Ureter (tissue), 1 donor: ENCODE data around the gene HELZ2. TPM values are rescaled to one million over a fixed set of nuclear protein-coding genes. Genes with fewer than 3 reads are reported as not detected.
"Not testable (repeated sequence)": the region's sequence is repeated elsewhere in the genome, so short reads cannot be mapped to it uniquely, and the experiment has no call there.

ENCODE experiments used
- DNase-seq: peaks from one replicate; pipeline ENCODE4 v3.0.0-alpha.2; 2020; ENCODE audit warnings: low spot score
- total RNA-seq: library from RNA; stranded (reverse); gene quantifications from one replicate; pipeline ENCODE4 v1.2.4, GENCODE V29; 2023
- donor health status: DM: yes; HTN: yes; CAD: no.

HELZ2 gene
- total RNA-seq, 1 donor from 2014 or later = 35.6 TPM

DNA sequence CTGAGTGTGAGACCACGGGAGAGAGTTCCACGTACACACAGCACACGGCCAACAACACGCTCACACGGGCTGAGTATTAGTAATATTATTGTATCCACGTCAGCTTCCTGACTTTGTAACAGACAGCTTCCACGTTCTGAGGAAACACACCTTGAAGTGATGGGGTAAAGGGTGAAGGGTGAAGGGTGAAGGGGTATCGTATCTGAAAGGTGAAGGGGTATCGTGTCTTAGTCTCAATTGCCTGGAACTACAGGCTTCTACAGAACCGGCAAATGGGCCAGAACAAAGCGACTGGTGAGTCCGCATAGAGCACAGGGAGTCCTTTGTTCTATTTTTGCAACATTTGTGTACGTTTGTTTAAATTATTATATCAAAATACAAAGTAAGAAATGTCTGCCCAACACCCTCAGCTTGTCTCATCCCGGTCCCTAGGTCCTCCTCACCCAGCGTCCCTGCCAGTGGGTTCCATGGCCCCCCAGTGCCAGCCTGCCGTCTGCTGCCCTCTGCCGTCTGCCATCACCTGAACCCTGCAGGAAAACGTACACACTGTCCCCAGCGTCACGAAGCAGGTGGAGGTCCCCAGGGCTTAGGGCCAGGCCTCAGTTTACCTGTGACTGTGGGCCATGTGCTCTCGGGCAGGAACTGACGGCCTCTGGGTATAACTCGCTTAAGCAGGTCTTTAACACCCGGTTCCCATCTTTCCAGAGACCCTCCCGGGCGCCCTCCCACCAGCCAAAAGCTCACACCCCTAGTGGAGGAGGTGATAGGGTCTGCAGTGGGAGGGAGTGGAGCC is 4.4 kb upstream of the HELZ2 start:
- DNase-seq = no peak

DNA sequence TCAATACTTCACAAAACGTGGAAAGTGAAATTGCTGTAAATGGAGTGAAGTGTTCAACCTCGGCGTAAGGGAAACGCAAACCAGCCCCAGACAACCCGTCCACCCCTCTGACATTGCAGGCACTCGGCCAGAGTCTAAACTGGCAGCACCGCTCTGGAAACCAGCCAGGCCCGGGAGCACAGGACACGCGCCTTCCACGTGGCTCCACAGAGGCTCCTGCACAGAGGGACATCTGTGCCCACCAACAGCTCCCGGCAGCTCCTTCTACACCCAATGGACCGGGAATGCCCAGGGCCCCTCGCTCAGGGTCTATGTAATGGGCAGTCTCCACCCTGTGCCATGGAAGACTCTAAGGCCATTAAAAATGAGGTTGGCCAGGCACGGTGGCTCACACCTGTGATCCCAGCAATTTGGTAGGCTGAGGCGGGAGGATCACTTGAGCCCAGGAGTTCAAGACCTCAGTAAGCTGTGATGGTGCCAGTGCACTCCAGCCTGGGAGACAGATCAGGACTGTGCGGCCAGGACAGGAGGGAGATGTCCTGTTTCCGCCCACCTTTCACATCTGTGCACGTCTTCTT is 3.4 kb upstream of the HELZ2 start:
- DNase-seq = no peak

DNA sequence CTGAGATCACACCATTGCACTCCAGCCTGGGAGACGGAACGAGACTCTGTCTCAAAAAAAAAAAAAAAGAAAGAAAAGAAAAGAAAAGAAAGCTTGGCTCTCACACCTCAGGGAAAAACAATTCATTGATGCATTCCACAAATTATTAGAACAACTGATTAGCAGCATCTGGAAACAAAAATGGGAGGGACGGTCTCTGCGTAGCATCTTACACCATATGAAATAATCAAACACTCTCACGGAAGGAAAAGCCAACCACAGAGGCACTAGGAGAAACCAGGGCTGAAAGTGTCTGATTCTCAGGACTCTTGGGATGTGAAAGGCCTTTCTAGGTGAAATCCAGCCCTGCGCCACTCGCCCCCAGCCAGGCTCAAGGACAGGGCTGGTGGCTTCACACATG is 2.3 kb upstream of the HELZ2 start:
- no peak for DNase-seq

DNA sequence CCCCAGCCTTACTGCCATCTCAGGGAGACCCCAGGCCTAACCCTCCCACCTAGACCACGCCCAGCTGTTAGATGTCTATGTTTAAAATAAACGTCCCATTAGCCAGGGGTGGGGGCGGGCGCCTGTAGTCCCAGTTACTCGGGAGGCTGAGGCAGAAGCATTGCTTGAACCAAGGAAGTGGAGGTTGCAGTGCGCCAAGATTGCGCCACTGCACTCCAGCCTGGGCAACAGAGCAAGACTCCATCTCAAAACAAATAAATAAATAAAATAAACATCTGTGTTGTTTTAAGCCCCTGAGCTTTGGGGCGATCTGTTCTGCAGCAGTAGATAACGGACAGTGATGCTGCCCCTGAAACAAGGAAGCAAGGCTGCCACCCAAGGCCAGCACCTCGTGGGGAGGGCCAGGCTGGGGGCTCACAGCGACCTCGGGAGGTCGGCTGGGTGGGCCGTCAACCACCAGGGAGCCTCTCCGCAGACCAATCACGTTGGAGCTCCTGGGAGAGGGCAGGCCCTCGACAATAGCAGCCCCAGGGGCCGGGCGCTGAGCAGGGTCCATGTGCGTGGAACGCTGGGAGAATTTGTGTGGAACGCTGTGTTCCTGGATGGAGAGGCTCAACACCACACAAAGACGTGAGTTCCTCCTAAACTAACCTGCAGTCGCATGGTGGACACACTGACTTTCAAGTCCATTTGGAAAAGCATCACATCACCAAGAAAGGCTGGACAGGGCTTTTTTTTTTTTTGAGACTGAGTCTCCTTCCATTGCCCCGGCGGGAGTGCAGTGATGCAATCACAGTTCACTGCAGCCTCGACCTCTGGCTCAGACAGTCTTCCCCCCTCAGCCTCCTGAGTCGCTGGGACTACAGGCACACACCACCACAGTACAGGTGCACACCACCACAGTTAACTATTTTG is 1.0 kb upstream of the HELZ2 start:
- no peak for DNase-seq

DNA sequence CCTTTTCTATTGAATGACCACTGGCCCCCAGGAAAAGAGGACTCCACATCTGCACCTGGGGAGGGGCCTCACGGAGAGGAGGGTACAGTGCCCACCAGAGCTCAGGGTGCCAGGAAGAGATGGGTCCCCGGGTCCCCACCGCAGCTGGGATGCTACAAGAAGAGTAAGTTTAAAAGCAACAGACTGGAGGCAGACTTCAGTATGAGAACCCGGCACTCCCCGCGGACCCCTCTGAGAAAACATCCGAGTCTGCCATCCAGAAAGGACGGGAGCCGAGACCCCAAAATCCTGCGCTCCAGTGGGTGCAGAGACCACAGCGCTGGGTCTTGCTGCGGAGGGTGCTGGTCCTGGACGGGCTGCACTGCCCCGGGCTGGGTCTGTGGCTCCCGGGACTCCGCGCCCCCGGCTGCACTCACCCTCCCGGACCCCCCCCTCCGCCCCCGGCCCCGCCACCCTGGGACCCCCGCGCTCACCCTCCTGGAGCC is 350 bp downstream of the HELZ2 start:
- no peak for DNase-seq

DNA sequence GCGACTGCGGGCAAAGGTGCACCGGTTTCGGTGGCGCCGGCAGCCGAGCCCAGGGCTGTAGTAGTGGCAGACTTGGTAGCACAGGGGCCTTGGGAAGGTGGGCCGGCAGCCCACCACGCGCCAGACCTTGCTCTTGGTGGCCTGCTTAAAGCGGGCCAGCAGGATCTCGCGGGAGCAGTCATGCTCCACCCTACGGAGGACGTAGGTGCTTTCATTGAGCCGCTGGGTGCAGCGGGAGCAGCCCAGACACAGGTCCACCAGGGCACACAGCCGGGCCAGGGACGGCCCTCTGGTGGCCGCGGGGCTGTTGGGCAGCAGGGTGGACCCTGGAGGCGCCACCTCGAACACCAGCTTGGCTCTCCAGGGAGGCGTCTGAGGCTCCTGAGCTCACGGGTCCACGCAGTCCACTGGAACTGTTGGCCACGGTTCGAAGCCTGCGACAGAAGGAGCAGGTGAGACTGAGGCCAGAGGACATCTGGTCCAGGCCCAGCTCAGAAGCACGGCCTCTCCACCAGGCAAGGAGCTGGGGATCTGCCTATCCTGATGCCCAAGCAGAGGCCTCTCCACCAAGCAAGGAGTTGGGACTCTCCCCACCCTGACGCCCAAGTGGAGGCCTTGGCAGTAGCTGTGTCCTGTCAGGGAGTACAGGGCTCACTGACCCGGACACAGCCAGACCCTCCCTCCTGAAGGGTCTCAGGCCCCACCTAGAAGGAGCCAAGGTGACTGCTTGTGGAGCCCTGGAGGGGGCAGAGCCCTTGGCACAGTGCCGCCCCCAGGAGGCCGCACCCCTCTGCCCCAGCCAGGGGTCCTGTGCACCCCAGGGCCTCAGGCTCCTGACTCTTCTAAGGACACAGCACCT is 1.0 kb downstream of the HELZ2 start:
- DNase-seq = no peak

DNA sequence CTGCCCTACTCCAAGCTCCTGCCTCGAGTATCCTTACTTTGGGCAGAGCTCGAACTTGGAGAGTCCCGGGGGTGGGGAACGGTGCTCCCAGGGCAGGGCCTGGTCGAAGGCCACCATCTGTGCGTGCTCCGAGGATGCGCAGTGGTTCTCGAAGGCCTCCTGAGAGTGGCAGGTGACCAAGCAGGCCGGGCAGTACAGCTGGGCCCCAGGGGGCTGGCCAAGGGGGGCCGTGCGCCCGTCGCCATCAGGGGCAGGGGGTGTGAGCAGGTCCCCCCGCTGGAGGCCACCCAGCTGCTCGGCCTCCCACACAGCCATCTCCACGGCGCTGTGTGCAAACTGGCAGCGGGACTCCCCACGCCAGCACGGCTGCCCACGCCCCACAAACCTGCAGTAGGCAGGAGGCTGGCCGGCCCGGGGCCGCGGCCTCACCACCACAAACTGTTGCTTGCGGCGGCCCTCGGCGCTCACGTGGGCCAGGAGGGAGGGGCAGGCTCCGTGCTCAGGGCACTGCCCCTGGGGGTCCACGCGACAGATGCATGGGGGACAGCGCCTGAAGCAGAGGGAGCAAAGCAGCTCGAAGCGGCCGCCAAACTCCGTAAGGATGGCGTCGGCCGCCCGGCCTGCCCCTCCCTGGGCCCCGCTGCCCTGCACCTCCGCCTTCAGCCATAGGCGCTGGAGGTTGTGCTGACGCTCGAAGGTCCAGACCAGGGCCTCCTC is 1.8 kb downstream of the HELZ2 start:
- no peak for DNase-seq

DNA sequence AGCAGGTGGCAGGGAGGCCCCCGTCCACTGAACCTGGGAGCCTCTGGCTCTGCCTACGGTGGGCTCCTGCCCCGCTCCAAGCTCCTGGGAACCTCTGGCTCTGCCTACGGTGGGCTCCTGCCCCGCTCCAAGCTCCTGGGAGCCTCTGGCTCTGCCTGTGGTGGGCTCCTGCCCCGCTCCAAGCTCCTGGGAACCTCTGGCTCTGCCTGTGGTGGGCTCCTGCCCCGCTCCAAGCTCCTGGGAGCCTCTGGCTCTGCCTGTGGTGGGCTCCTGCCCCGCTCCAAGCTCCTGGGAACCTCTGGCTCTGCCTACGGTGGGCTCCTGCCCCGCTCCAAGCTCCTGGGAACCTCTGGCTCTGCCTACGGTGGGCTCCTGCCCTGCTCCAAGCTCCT is 3.0 kb downstream of the HELZ2 start:
- not testable (repeated sequence) for DNase-seq

DNA sequence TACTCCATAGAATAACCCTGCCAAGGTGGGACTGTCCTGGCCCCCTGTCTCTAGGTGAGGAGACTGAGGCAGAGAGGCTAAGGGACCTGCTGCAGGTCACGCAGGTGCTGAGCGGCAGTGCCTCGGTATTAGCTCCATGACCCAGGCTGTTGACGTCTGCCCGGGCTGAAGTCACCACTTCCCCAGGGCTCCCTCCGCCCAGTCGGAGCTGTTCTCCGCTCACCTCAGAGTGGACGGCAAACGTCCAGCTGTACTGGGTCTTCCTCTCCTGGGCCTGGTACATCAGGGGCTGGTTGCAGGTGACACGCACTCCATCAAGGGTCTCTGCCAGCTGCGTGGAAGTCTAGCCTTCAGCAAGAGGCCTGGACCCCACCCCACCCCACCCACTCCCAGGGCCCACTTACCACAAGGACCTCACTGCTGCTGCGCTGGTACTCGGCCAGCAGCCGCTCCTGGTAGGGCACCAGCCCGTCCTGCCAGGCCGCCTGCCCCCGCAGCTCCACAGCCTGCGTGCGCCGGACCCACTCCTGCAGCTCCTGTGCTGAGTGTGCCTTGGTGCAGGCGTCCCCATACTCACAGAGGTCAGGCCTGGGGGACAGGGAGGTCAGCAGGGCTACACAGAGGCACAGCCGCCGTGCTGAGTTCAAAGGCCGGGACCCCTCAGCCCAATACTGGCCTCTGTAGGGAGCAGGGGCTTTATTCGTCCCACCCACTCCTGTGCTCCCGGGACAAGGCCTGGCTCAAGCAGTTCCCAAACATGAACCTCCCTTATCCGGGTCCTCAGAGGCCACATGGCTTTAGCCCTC is 3.6 kb downstream of the HELZ2 start:
- DNase-seq = no peak

DNA sequence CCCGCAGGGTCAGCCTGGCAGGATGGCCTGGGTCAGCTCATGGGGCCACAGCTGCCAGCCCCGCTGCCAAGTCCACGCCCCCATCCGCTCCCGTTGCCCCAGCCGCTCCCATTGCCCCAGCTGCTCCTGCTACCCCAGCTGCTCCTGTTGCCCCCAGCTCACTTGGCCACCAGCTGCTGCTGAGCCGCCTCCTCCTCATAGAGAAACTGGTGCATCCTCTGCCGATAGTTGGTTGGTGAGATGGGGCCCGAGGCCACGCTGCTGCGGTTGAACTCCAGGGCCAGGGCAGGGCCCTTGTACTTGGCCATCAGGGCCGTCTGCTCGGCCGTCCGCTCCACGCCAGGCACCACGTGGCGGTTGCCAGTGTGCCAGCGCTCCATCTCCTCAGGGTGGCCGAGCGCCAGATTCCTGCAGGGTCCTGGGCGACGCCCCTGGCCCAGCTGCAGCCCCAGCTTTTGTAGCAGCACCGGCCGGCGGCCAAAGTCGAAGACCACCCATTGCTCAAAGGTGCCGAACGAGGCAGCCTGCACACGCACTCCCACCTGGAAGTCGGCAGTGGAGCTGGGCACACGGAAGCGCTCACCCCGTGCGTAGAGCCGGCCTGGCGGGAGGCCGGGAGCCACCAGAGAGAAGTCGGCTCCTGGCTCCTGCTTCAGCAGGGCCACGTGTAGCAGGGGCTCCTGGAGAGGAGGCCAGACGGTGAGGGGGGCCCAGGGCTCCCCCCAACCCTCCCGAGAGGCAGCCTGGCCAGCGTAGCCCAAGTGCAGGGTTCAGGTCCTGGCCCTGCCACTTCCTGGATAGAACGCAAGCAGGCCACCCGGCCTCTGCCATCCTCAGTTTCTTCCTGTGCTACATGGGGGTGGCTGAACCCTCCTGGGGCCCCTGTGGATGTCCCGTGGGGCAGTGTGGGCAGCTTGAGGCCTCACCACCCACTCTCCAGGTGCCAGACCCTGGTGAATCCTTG is 4.8 kb downstream of the HELZ2 start:
- no peak for DNase-seq

DNA sequence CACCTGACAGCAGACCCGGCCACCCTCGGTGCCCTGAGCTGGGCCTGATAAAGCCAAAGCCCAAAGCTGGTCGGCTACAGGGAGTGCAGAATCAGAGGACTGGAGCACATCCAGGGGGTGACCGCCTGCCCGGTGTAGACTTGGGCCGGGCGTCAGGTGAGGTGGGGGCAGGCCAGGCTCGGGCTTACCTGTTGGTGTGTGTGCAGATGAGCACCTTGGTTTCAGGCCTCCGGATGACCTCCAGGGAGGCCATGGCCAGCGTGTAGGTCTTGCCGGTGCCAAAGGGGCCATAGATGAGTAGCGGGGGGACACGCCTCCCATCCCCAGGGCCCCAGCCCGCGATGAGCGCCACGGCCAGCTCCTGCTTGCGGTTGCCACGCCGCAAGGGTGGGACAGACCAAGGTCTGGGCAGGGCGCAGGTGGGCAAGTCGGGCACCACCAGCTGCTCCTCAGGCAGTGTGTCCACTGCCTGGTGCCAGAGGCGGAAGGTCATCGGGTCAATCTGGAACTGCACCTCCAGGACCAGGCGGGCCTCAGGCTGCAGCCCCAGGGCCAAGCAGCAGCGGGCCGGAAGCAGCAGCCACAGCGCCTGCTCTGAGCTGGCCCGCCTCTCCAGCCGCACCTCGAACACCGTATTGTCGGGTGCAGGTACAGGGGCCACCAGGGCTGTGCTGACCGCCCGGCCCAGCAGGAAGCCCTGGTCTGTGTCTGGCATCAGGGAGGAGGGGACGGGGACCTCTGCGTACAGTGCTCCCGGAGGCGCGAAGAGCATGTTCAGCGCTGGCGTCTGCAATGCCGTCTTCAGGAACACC is 5.7 kb downstream of the HELZ2 start:
- no peak for DNase-seq

DNA sequence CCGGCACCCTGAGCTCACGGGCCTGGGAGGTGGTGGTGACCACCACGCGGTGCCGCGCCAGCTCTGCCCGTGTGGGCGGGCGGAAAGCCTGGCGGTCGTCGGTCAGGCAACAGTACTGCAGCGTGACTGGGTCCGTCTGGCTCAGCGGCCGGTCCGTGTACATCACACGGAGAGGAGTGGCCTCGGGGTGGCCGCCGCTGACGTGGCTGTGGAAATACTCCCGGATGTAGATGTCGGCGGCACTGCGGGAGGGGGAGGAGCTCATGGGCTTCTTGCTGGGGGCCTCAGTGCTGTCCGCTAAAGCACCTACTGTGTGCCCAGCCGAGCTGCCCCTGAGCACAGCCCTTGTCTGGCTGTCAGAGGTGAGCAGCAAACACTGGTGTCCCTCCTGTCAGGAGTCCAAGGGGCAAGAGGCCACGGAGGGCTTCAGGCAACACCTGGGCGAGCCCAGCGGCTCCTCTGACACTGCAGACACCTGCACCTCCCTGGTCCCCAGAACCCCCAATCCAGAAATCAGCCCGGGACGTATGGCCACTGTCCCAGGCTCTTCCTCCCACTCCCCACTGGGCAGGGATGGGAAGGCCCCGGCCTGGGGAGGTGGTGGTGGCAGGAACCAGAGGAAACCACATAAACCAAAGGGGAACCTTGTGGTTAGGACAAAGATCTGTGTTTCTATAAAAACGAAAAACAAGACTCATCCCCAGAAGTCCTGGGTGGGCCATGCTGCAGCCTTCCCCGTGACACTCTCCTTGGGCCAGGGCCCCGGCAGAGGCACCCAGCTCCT is 6.5 kb downstream of the HELZ2 start:
- DNase-seq = no peak

DNA sequence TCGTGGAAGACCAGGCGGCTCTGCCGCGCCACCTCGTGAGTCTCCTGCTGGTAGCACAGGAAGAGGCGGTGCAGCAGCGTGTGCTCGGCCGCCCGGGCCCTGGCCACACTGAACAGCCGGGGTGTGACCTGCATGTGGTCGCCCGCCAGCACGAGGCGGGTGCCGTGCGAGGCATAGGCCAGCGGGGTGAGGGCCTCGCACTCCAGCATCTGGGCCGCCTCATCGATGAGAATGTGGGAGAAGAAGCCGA is 7.0 kb downstream of the HELZ2 start:
- DNase-seq = no peak

DNA sequence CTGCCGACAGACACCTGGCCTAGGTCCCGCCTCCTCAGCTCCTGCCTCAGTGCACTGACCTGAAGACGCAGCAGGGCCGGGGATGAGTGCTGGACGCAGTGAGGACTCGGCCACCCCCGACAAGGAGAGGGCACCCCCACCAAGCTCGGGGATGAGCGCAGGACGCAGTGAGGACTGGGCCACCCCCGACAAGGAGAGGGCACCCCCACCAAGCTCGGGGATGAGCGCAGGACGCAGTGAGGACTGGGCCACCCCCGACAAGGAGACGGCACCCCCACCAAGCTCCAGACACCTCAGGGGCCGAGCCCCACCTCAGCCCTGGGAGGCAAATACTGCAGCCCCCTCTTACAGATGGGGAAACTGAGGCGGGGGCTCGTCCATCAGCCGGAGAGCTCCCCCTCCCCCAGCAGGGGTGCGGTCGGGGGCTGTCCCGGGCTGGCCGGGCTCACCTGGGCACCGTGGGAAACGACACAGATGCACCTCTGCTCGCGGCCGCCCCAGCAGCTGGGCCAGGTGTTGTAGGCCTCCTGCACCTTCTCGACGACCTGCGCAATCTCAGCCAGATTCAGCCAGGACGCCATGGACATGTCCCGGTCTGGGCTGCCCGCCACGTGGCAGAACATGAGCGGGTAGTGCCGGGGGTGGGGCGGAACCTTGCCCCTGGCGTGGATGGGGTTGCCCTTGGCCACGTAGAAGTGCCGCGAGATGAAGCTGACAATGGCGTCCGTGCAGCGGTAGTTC is 7.5 kb downstream of the HELZ2 start:
- no peak for DNase-seq

DNA sequence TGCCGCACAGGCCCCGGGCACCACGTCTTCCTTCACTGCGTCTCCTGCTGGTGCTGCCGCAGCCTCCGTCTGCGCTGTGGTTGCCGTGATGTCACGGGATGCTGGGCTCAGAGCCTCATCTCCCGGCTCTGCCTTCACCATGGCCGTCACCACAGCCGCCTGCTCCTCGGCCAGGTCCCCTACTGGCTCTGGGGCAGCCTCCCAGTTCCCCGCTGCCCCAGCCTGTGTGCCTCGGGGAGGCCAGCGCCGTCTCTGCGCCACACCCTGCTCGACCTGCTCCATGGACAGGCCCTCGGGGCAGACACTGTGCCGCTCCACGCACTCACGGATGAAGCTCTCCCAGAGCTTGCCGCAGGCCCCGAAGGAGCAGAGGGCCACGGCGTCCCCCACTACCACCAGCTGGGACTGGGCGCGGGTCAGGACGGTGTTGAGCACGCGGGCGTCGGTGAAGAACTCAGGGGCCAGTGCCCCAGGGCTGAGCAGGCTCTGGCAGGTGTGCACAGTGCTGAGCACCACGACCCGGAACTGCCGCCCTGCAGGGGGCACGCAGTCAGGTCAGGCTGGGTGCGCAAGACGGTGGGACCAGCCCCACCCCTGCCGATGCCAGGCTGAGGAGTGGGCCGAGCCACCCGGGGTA is 8.2 kb downstream of the HELZ2 start:
- DNase-seq = no peak

DNA sequence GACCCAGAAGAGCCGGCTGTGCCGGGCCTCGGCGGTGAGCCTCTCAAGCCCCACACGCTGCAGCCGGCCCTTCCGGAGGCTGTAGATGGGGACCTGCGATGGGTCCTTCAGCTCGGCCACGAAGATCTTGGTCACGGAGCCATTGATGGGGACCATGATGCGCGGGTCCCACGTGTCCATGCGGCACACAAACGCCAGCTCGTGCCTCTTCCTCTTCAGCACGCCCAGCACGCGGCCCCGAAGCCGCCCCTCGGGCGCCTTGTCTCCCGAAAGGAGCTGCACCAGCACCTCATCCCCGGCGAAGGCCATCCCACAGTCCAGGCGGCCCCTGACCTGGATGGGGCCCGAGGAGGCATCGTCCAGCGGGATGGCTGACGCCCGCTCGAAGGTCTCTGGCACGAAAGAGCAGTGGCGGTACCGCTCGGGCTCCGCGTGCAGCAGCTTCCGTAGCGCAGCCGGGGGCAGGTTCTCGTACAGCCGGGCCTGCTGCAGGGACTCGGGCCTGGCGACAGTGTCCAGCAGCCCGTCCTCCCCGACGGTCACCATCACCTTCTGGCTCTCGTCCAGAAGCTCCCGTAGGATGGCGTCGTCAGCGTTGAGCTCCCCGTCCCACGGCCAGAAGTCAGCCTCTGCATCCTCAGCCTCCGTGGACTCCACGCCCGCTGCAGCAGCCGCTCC is 8.9 kb downstream of the HELZ2 start:
- DNase-seq = no peak
